Right ventricle myocardium superior (tissue), 1 donor: ENCODE results near the gene RPS18. TPM values are rescaled to one million over a fixed set of nuclear protein-coding genes. Genes with fewer than 3 reads are reported as not detected.
"Not testable (repeated sequence)": the region's sequence is repeated elsewhere in the genome, so short reads cannot be mapped to it uniquely, and the experiment has no call there.

Source experiments
- ATAC-seq: fragments of 200-7000 bp; cut with Tn5 transposase; one replicate; pipeline ENCODE4 v1.9.1; 2020; ENCODE audit warnings: mild to moderate bottlenecking; ENCODE audit not compliant: poor library complexity
- DNase-seq: peaks from one replicate; pipeline ENCODE4 v3.0.0-alpha.2; 2020
- intact Hi-C: fragments of 100-400 bp; cut with DNase I; formaldehyde crosslinking; loops from one replicate; pipeline ENCODE4 v1.11.2; 2022
- total RNA-seq: library from RNA; stranded (reverse); fragmentation: NEBNext Ultra II Directional; extraction: Animal tissue kit (Norgen Biotek cat#: 25700); gene quantifications from one replicate; pipeline ENCODE4 v1.2.1, GENCODE V29; 2021
- donor health status: DM: no; HTN: yes; CAD: no; lungs with severe emphysema.

Gene RPS18
- total RNA-seq, 1 donor from 2014 or later, result 863 TPM

DNA sequence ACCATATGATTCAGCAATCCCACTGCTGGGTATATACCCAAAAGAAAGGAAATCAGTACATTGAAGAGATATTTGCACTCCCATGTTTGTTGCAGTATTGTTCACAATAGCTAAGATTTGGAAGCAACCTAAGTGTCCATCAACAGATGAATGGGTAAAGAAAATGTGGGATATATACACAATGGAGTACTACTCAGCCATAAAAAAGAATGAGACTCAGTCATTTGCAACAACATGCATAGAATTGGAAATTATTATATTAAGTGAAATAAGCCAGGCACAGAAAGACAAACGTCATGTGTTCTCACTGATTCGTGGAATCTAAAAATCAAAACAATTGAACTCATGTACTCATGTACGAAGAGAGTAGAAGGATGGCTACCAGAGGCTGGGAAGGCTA lies 9.4 kb upstream of the RPS18 start:
- DNase-seq, ATAC-seq, intact Hi-C loops: not testable (repeated sequence)

DNA sequence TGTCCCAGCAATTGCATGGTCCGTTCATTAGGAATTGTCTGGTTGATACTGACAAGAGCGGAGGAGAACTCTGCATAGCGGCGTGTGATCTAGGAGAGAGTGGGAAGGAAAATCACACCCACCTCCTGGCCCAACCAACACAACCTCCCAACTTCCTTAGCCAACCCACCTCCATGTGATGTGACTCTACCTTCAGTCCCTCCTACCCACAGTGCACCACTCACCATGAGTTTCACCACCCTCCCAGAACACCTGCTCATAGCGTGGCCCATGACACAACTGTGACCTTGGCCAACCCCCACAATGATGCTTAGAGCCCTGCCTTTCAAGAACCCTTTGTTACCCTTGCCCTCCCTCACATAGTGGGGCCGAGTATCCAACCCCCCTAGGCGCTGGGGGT lies 7.9 kb upstream of the RPS18 start:
- DNase-seq (no peak), ATAC-seq (no peak)
- intact Hi-C loops, result no loop called here

DNA sequence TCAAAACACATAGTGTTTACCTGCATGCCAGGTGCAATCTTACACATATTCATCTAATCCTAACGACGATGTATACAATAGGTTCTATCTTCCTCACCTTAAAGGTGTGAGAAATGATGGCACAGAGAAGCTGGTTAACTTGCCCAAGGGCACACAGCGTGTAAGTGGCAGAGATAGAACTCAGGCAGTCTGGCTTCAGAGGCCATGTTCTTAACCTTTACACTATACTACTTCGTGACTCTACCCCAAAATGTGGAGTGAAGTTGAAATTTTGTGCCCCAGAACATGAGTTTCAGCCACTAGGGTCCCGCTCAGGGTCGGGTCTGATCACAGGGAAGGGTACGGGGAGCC lies 783 bp upstream of the RPS18 start:
- ATAC-seq, result peak; percentile 32
- intact Hi-C loops, result no loop called here
- DNase-seq, result no peak

DNA sequence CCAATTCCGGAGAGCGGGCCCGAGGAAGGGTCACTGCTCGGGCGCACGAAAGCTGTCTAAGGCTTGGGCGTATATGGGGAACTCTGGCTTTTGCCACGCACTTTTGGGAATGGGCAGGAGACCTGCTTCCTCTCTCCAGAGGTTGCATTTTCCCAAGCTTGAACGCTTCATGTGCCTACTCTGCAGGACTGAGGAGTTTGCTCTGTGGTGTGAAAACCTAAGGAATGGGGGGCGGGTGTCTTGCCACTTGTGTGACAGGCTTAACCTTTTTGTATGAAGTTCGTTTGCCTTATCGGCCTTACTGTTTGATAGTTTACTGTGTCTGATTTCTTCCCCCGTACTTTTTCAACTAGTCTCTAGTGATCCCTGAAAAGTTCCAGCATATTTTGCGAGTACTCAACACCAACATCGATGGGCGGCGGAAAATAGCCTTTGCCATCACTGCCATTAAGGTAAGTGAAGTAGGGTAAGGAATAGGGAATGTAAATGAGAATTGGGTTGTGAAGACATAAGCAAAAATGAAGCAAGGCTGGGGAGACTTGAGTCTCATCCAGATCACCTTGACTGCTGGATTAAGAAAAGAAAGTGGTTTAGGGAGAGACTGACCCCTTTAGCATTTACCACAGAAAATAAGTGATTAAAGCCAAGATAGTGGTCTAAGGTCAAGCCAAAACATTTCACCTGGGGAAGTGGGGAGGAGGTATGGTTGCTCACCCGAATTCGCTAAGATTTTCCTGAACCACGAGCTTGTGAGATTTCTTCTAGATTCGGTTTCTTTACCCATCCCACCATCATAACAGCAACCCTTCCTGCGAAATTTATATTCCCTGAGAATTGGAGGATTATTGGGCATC lies 627 bp downstream of the RPS18 start:
- intact Hi-C loops, result no loop called here
- ATAC-seq (peak; percentile 10), DNase-seq (no peak)

DNA sequence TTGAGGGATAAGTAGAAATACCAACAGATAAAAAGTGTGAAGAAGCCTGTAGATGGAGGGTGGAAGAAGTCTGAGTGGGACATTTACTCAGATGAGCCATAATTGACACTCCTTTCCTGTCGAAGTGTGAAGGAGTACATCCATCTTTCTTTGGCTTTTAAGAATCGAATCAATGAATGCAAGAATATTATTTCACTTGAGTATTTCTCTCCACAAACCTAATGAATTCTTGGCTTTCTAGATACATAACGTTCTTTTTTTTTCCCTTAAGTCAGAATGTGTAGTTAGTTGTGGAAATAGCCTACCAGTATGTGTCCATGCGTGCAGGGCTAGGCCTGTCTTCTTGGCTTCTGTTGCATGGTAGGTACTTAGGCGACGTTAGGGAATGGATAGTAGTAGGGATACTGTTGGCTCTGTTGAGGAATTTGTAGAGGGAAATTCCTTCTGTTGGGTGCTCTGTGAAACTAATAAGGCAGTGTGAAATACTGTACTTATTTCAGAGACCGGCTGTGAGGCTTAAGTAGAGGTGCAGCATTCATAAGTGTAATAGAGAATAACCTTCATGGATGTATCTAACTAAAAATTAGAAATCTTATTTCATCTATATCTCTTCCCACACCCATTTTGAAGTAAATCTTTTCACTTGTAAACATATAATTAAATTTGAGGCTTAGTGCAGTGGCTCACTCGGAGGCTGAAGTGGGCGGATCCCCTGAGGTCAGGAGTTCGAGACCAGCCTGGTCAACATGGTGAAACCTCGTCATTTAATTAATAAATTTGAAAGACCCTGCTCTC lies 1.5 kb downstream of the RPS18 start:
- intact Hi-C loops, result no loop called here
- no peak for DNase-seq
- ATAC-seq, result no peak

DNA sequence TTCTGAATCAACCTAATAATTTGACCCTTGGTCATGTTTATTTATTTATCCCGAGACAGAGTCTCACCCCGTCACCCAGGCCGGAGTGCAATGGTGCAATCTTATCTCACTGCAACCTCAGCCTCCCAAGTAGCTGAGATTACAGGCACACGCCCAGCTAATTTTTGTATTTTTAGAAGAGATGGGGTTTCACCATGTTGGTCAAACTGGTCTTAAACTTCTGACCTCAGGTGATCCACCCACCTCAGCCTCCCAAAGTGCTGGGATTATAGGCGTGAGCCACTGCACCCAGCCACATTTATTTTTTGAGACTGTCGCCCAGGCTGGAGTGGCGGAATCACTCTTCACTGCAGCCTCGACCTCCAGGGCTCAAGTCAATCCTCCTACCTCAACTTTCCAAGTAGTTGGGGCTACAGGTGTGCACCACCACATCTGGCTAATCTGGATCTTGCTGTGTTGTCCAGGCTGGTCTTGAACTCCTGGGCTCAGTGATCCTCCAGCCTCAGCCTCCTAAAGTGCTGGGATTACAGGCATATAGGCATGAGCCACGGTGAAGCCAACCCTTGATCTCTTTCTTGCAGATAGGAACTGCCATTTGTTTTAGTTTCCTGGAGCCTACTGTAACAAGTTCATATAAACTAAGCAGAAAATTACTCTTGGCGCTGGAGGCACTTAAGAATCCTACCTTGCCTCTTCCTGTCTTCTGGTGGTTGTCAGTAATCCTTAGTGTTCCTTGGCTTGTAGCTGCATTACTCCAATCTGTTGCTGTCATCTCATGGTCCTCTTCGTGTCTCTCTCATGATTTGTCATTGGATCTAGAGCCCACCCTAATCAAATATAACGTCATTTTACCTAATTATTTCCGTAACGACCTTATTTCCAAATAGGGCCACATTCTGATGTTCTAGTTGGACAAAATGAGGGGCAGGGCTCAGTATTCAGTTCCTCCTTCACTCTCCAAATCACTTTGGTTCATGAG lies 2.3 kb downstream of the RPS18 start:
- DNase-seq (no peak), ATAC-seq (no peak)
- intact Hi-C loops, result no loop called here

DNA sequence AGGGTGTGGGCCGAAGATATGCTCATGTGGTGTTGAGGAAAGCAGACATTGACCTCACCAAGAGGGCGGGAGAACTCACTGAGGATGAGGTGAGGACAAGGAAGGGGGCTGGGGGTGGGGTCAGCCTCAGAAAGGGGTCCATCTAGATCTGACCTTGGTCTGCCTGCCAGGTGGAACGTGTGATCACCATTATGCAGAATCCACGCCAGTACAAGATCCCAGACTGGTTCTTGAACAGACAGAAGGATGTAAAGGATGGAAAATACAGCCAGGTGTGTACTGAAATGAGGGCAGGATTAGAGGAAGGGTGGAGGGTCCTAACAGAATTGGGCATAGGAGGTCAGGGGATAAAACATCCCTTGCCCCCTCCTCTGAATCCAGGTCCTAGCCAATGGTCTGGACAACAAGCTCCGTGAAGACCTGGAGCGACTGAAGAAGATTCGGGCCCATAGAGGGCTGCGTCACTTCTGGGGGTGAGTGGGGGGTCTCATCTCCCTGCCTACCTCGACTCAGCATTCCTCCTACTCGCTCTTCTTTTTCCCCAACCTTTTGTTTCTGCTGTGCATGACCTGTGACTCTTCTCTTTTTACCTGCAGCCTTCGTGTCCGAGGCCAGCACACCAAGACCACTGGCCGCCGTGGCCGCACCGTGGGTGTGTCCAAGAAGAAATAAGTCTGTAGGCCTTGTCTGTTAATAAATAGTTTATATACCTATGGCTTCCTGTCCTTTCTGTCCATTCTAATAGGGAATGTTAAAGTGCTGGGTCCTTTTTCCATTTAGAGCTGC lies 4.1 kb downstream of the RPS18 start:
- intact Hi-C loops, ATAC-seq, DNase-seq: not testable (repeated sequence)

DNA sequence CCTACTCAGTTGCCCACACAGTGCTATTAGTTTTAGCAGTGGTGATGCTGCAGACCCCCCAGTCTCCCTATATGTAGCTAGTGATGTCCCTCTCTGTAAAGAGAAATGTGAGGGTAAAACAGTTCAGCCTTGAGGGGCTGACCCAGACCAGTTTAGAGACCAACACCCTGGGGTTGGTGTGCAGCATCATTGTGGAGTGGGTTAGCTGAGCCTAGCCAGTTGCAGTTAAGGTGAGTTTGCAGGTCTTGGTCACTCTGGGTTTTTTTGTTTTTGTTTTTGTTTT lies 4.6 kb downstream of the RPS18 start:
- DNase-seq (no peak), ATAC-seq (no peak)
- intact Hi-C loops, result no loop called here

DNA sequence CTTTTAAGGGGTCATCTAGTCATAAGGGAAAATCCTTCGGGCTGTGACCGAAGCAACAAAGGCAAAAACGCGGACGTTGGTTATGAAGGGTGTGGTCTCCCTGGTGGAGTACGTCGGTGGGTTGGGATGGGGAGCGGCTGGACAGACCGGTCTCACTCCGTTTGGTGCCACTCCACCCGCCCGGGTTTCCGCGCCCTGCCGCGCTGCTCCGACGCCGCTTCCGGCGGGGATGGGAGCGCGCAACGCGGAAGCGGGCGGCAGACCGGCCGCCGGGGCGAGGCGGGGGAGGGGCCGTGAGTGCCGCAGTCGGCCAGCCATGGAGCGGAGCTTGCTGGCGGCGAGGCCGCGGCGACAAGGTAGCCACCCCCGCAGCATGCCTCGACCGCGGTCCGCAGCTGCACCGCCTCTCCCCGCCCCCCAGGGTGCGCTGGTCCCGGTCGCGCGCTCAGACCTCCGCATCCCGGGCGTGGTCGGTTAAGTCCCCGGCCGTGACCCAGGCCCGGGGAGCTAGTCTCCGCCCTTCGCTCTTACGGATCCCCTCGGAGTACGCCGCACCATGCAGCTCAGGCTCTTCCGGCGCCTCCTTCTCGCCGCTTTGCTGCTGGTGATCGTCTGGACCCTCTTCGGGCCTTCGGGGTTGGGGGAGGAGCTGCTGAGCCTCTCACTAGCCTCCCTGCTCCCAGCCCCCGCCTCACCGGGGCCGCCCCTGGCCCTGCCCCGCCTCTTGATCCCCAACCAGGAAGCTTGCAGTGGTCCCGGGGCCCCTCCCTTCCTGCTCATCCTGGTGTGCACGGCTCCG lies 5.2 kb downstream of the RPS18 start, which contains the start of gene B3GALT4:
Gene B3GALT4 (plus strand): TSS at position 260 of the 799 bp plus-strand sequence. CDS start 297 bp downstream, at position 557.
- intact Hi-C loops, result no loop called here
- ATAC-seq (peak; percentile 78), DNase-seq (peak; percentile 88)

DNA sequence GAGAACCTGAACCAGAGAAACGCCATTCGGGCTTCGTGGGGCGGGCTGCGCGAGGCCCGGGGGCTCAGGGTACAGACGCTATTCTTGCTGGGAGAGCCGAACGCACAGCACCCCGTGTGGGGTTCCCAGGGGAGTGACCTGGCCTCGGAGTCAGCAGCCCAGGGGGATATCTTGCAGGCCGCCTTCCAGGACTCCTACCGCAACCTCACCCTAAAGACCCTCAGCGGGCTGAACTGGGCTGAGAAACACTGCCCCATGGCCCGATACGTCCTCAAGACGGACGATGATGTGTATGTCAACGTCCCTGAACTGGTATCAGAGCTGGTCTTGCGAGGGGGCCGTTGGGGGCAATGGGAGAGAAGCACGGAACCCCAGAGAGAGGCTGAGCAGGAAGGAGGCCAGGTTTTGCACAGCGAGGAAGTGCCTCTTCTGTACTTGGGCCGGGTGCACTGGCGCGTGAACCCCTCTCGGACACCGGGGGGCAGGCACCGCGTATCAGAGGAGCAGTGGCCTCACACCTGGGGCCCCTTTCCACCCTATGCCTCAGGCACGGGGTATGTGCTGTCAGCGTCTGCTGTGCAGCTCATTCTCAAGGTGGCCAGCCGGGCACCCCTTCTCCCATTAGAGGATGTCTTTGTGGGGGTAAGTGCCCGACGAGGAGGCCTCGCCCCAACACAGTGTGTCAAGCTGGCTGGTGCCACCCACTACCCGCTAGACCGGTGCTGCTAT lies 6.0 kb downstream of the RPS18 start:
- ATAC-seq (peak; percentile 2), DNase-seq (no peak)
- intact Hi-C loops, result no loop called here

DNA sequence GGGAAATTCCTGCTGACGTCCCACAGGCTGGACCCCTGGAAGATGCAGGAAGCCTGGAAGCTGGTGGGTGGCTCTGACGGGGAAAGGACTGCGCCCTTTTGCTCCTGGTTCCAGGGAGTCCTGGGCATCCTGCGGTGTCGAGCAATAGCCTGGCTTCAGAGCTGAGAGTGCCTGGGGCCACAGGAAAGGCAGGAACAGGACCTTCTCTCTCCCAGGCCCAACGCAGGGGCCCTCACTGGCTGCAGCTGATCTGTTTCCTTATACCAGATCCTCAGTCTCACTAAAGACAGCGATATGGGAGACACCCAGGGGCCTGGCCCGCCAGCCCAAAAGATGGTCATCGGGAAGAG lies 6.5 kb downstream of the RPS18 start:
- ATAC-seq (no peak), DNase-seq (no peak)
- intact Hi-C loops, result no loop called here

DNA sequence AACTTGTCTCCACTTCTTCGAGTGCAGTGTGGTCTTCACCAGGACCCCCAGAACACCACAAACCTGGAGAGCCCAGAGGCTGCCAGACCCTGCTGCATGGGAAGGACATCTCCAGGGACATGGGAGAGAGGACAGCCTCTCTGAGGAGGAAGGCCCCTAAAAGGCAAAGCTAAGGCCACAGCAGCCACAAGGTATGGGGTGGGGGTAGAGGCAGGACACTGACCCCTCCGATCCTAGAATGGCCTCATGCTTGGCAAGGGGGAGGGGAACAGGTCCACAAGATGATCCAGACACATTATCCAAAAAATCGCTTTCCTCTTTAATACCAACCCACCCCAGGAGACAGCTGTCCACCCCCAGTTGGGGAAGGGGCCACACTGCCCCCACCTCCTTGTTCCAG lies 6.9 kb downstream of the RPS18 start:
- ATAC-seq (no peak), DNase-seq (no peak)
- intact Hi-C loops, result no loop called here

DNA sequence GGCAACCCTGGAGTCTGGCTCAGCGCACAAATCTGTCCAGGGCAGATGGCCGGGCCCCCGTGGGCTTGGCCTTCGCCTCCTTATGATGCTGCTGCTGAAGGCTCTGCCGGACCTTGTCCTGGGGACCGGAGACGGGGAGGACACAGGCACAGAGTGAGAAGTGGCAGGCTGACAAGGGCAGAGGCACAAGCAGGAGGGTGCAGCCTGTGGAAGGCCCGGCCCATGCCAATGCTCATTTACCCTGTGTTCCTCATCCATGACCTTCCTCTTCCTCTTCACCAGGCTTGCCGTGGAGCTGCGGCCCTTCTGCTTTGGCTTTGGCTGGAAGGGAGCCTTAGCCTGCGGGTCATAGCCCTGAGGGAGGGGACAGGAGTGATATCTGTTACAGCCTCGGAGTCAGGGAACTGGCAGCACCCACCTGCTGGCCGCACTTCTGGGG lies 7.4 kb downstream of the RPS18 start:
- no peak for DNase-seq
- ATAC-seq, result no peak
- intact Hi-C loops, result no loop called here

DNA sequence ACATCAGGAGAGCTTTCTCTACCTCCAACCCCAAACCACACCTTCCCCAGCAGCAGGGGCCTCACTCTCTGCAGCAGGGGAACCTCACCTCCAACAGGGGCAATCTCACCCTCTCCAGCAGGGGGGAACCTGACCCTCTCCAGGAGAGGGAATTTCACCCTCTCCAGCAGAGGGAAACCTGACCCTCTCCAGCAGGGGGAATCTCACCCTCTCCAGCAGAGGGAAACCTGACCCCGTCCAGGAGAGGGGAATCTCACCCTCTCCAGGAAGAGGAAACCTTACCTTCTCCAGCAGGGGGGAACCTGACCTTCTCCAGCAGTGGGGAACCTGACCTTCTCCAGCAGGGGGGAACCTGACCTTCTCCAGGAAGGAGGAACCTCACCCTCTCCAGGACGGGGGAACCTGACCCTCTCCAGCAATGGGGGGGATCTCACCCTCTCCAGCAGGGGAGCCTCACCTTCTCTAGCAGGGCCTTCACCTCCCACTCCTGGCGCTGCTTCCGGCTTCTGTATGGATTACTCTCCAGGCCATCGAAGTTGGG lies 8.2 kb downstream of the RPS18 start:
- DNase-seq, result no peak
- no peak for ATAC-seq
- intact Hi-C loops, result no loop called here

DNA sequence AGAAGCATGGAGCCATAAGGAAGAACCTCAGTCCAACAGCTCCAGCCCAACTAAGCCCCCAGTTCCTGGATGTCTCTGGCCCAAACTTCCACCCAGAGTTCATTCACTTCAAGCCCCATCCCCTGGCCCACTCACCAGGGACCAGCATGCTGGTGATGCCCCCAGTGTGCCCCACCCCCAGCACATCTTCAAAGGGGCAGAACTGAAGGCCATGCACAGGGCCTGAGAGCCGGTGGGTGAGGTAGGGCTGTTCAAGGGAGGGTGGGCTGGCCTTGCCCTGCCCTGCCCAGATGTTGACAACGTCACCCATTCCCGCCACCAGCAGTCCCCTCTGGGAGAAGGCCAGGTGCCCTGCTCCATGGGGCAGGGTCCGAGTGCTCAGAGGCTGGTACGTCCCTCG lies 8.7 kb downstream of the RPS18 start:
- no peak for DNase-seq
- ATAC-seq, result no peak
- intact Hi-C loops, result no loop called here

DNA sequence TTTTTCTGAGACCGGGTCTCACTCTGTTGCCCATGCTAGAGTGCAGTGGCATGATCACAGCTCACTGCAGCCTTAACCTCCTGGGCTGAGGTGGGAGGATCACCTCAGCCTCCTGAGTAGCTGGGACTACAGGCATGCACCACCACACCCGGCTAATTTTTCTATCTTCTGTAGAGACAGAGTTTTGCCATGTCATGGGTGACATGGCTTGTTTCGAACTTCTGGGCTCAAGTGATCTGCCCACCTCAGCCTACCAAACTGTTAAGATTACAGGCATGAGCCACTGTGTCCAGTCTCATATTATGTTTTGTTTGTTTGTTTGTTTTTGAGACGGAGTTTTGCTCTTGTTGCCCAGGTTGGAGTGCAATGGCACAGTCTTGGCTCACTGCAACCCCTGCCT lies 13.3 kb downstream of the RPS18 start:
- intact Hi-C loops, ATAC-seq, DNase-seq: not testable (repeated sequence)
